Spinal cord (tissue), 10 donors: ENCODE results near the gene SF3B3. TPM values are rescaled to one million over a fixed set of nuclear protein-coding genes. Genes with fewer than 3 reads are reported as not detected.
"Not testable (repeated sequence)": the region's sequence is repeated elsewhere in the genome, so short reads cannot be mapped to it uniquely, and the experiment has no call there.

ENCODE experiments used
- DNase-seq, 6 donors: peaks; one replicate each; pipeline versions ENCODE4 v3.0.0 to v3.0.0-alpha.2; 2013 to 2015; ENCODE audit warnings: low spot score in 6 of 6, low read depth in 4 of 6
- H3K27ac ChIP-seq: one replicate; pipeline ENCODE4 v1.5.1; 2013; ENCODE audit warnings: low read depth, low read length, control low read depth
- H3K27me3 ChIP-seq: one replicate; pipeline ENCODE4 v1.6.1; 2013; ENCODE audit warnings: low read length; ENCODE audit not compliant: control insufficient read depth, insufficient read depth
- H3K36me3 ChIP-seq: one replicate; pipeline ENCODE4 v1.6.1; 2013; ENCODE audit warnings: low read length; ENCODE audit not compliant: control insufficient read depth, insufficient read depth
- H3K4me1 ChIP-seq: one replicate; pipeline ENCODE4 v1.6.1; 2013; ENCODE audit warnings: low read length; ENCODE audit not compliant: control insufficient read depth, insufficient read depth
- H3K4me3 ChIP-seq: one replicate; pipeline ENCODE4 v1.5.1; 2013; ENCODE audit warnings: low read depth, low read length, control low read depth
- H3K9me3 ChIP-seq: one replicate; pipeline ENCODE4 v1.6.1; 2013; ENCODE audit warnings: low read length; ENCODE audit not compliant: control insufficient read depth, insufficient read depth
- WGBS: methylation state at CpG from one replicate; pipeline ENCODE4 v1.1.5; 2013; ENCODE audit warnings: missing lambda C conversion rate; ENCODE audit not compliant: insufficient coverage; 5-methylcytosine and 5-hydroxymethylcytosine counted together
- polyA plus RNA-seq, 2 donors: library from polyadenylated mRNA; unstranded; fragments of 120-200 nt; gene quantifications; one replicate each; pipeline ENCODE4 v1.2.1, GENCODE V29; 2013; ENCODE audit not compliant: insufficient read length in 2 of 2
- total RNA-seq, 2 donors: library from RNA; depleted of rRNA in 1 of 2; stranded (reverse); fragments of 120-200 nt in 1 of 2; fragments of >200 nt in 1 of 2; gene quantifications; one replicate each; pipeline versions ENCODE4 v1.2.3 to v1.2.4, GENCODE V29; 2013 to 2014
- donor health status: healthy.

Gene SF3B3
- total and polyA plus RNA-seq, 4 donors, result 111 to 291 (median 211) TPM

DNA sequence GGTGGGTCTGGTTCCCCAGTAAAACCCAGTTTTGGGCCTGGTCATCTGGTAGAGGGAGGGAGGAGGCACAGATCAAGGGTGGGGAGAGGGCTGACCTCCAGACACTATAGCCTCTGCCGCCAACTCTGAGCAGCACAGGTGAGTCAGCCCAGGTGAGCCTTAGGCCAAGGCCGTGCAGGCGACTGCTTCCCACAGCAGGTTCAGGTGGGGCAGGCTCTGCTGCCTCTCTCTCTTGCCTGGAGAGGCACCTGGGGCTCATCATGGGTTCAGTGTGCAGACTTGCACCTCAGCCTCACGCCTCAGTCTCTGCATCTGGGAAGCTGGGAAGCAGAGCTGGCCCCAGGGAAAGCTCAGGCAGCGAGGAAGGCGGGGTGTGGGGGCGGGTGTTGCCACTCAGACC is 84.9 kb downstream of the SF3B3 start:
- 89% methylated on average over 7 of the region's 7 CpGs for WGBS
- peaks cover 8% of the 10 kb centered on the region for H3K4me1 ChIP-seq

DNA sequence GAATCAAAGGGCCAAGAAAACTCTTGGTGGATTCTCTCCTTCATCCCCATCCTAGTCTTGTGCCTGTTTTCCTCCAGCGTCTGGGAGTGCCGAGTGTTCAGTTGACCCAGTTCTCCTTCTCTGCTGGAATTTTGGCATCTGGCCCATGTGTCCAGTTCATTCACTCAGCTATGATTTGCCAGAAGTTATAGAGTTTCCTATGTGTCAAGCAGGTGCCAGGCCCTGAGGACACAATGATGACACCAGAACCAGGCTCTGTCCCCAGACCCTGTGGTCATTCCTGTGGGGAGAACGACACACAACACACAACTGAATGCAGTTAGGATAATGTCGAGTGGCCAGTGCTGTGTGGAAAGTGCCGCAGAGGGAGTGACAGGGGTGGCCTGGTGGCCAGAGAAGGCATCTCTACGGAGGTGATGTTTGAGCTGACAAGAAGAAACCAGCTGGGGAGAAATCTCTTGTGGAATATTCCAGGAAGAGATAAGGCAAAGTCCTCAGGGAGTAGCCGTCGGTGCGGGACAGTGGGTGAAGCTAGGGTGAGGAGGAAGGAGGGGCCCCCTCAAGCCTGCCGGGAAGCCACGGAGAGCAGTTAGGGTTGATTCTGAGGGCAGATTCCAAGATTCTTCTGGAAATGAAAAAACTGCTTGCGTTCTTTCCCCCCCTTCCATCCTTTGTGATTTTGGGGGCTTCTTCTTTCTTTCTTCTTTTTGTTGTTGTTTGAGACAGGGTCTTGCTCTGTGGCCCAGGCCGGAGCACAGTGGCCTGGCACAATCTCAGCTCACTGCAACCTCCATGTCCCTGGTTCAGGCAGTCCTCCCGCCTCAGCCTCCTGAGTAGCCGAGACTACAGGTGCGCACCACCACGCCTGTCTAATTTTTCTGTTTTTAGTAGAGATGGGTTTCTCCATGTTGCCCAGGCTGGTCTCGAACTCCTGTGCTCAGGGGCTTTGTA is 86.9 kb downstream of the SF3B3 start:
- Histone ChIP-seq H3K27me3 (no peaks in the 10 kb centered on the region), H3K27ac (no peak overlapping the region), H3K4me1 (peaks cover 8% of the 10 kb centered on the region), H3K9me3 (no peaks in the 10 kb centered on the region), H3K4me3 (no peak overlapping the region), H3K36me3 (no peaks in the 10 kb centered on the region)
- 74% methylated on average over 13 of the region's 18 CpGs for WGBS
- peak in 1 of 6 donors; percentile 38 for DNase-seq

More for the DNA sequence above, 84.9 kb downstream of the SF3B3 start:
- no peak for DNase-seq
- Histone ChIP-seq H3K9me3 (no peaks in the 10 kb centered on the region), H3K36me3 (no peaks in the 10 kb centered on the region), H3K27me3 (no peaks in the 10 kb centered on the region), H3K27ac (no peak overlapping the region), H3K4me3 (no peak overlapping the region)

DNA sequence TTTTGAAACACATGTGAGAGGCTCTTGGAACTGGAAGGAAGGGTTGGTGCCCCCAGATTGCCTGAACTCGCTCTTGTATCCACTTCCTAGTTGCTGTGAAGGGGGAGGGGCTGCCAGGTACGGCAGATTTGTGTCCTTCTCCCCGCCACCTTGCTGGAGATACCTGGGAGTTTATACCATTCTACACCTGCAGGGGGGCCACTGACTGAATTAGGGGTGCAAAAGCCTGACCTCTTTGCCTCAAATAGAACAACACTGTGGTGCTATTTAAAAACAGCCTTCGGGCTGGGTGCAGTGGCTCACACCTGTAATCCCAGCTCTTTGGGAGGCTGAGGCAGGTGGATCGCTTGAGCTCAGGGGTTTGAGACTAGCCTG is 87.6 kb downstream of the SF3B3 start:
- no peaks in the 10 kb centered on the region for H3K36me3 ChIP-seq
- 80% methylated on average over 4 of the region's 5 CpGs for WGBS
- no peaks in the 10 kb centered on the region for H3K9me3 ChIP-seq
- no peaks in the 10 kb centered on the region for H3K27me3 ChIP-seq
- peaks cover 8% of the 10 kb centered on the region for H3K4me1 ChIP-seq
- no peak for DNase-seq
- H3K27ac ChIP-seq, result no peak overlapping the region
- H3K4me3 ChIP-seq, result no peak overlapping the region

DNA sequence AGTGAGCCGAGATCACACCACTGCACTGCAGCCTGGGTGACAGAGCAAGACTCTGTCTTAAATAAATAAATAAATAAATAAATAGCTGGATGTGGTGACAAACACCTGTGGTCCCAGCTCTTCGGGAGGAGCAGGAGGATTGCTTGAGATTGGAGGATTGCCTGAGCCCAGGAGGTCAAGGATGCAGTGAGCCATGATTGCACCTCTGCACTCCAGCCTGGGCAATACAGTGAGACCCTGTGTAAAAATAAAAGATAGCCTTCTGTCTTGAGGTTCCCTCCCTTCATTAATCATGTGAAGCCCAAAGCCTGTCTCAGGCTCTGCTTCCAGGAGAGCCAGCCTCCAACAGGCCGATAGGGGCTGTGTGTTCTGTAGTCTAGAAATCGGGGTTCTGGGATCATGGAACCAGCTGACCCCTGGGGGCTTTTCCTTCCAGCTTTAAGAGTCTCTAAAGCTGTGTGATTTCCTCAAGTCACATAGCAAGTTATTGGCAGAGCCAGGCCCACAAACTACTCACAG is 88.2 kb downstream of the SF3B3 start:
- no peaks in the 10 kb centered on the region for H3K36me3 ChIP-seq
- no peaks in the 10 kb centered on the region for H3K27me3 ChIP-seq
- no peak overlapping the region for H3K4me3 ChIP-seq
- H3K4me1 ChIP-seq, result peaks cover 8% of the 10 kb centered on the region
- H3K27ac ChIP-seq, result no peak overlapping the region
- DNase-seq, result no peak
- 63% methylated on average over 2 of the region's 4 CpGs for WGBS
- H3K9me3 ChIP-seq, result no peaks in the 10 kb centered on the region

DNA sequence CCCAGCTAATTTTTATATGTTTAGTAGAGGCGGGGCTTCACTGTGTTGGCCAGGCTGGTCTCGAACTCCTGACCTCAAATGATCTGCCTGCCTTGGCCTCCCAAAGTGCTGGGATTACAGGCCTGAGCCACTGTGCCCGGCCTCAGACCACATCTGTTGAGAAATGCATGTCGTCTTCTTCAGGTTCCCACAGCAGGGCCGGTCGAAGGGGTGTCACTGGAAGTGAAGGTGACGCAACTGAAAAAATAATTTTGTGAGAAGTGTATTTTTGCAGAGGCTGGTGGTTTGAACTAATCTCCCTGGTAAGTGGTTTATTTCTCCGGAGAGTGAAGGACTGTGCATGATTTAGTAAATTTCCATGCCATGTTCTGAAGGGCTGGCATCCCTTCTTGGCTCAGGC is 89.3 kb downstream of the SF3B3 start:
- Histone ChIP-seq H3K27me3 (no peaks in the 10 kb centered on the region), H3K4me3 (no peak overlapping the region), H3K36me3 (no peaks in the 10 kb centered on the region), H3K9me3 (no peaks in the 10 kb centered on the region), H3K4me1 (peaks cover 8% of the 10 kb centered on the region), H3K27ac (no peak overlapping the region)
- no peak for DNase-seq
- WGBS, result 87% methylated on average over 8 of the region's 8 CpGs

DNA sequence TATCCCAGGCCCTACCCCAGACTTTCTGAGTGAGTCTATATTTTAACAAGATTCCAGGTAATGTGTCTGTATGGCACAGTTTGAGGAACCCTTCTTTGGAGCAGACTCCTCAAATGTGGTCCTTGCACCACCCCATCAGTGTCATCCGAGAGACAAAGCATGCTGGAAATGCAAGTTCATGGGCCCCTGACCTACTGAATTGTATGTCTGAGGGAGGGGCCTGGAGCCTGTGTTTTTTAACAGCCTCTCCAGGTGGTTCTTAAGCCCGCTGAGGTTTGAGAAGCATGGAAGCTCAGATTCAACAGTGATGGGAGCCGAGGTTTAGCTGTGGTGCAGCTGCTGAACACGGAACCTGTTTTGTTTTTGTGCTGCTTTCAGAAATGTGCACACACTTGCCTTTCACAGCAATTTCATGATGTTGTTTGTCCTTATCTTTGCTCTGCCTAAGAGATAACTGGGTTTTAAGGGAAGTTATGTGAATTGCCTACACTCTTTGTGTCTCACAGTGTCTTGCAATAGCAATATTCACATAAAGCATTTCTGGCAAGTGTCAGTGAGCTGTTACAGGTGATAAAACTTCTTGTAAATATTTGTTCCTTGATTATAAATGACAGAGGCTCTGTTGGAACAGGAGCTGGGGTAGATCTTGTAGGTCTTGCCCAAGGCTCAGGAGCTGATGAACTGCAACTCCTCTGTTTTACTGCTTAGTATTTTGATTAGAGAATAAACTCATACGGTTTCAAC is 90.8 kb downstream of the SF3B3 start:
- Histone ChIP-seq H3K9me3 (no peaks in the 10 kb centered on the region), H3K27me3 (no peaks in the 10 kb centered on the region), H3K4me3 (no peak overlapping the region), H3K36me3 (no peaks in the 10 kb centered on the region), H3K27ac (no peak overlapping the region), H3K4me1 (peaks cover 8% of the 10 kb centered on the region)
- no peak for DNase-seq
- 61% methylated on average over 3 of the region's 5 CpGs for WGBS

DNA sequence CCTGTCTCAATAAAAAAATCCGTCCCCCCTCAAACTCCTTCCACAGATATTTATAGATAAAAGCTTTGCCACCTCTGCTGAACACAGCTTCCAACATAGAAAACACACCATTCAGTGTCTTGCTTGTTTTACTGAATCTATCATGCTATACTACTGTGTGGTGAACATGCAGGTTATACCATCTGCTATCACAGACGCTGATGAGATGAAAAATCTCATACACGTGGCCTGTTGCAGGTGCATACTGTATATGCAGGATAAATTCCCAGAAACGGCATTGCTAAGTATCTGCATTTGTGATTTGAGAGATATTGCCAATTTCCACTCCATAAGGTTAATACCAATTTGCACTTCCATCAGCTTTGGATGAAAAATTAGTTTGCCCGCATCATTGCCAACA is 92.3 kb downstream of the SF3B3 start:
- Histone ChIP-seq H3K4me1 (peaks cover under 1% of the 10 kb centered on the region), H3K9me3 (no peaks in the 10 kb centered on the region)
- peak in 2 of 6 donors; percentile 18 to 72 for DNase-seq

DNA sequence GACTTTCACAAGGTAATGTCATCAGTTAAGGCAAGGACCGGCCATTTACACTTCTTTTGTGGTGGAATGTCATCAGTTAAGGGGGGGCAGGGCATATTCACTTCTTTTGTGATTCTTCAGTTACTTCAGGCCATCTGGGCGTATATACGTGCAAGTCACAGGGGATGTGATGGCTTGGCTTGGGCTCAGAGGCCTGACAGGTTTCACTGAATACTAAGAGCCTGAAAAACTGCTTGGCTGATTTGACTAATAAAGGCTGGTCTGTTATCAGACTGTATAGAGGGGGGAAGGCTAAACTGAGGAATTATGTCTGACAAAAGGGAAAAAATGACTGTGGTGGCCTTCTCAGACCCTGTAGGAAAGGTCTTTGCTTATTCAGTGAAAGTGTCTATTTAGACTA is 98.2 kb downstream of the SF3B3 start:
- not testable (repeated sequence) for H3K4me1 ChIP-seq, H3K36me3 ChIP-seq, DNase-seq, H3K27me3 ChIP-seq, H3K4me3 ChIP-seq, H3K27ac ChIP-seq, H3K9me3 ChIP-seq
- no CpG with 5 or more reads among the region's 3 CpGs for WGBS

More for the DNA sequence above, 92.3 kb downstream of the SF3B3 start:
- Histone ChIP-seq H3K36me3 (no peaks in the 10 kb centered on the region), H3K27ac (no peak overlapping the region), H3K27me3 (no peaks in the 10 kb centered on the region), H3K4me3 (no peak overlapping the region)
- WGBS, result 37% methylated on average over 2 of the region's 5 CpGs
